GM21381 (cell line): ENCODE measurements around the gene PRKN.
"Not testable (repeated sequence)": the region's sequence is repeated elsewhere in the genome, so short reads cannot be mapped to it uniquely, and the experiment has no call there.

ENCODE experiments used
- ATAC-seq: cut with Tn5 transposase; IDR thresholded peaks from one replicate; pipeline ENCODE4 v1.9.1; 2021; ENCODE audit warnings: mild to moderate bottlenecking, moderate library complexity; ENCODE audit not compliant: unreplicated experiment

The PRKN gene

GRCh38 chr6:161354276-161354840 is 1373.2 kb downstream of the PRKN start:
- ATAC-seq = no peak

- ATAC-seq = no peak
Observed at GRCh38 chr6:161353208-161353613, 1374.4 kb downstream of the PRKN start.

GRCh38 chr6:161351858-161352257 is 1375.7 kb downstream of the PRKN start:
- no peak for ATAC-seq

GRCh38 chr6:161349886-161350285 is 1377.7 kb downstream of the PRKN start:
- ATAC-seq = no peak

- no peak for ATAC-seq
Observed at GRCh38 chr6:161348628-161348994, 1379.0 kb downstream of the PRKN start.

DNA sequence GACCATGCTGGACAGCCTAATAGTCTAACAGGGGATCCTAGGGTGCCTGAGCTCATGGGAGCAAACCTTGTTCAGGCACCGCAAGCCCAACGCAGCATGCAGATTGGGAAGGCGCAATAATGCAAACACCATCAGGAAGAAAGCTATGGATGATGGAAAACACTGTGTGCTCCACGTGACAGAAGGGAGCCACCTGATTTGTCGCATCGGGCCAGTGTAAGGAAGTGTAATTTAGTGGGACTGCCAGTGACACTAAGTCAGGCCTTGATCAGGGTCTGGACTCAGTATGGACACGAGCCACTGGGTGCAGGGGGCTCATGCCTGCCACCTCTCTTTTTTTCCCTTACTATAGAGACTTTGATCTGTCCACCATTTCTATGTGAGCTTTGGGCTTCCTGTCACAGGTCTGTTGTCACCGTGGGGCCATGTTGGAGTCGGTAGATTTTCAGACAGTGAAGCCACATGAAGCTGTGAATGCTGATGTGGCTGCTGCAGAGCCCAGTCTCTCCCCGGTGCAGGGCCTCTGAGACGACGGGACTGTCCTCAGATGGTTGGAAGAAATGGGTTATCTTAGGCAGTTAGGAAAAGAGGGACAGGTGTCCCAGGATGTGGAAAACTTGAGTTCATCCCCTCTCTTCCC is 1379.5 kb downstream of the PRKN start:
- ATAC-seq = no peak

DNA sequence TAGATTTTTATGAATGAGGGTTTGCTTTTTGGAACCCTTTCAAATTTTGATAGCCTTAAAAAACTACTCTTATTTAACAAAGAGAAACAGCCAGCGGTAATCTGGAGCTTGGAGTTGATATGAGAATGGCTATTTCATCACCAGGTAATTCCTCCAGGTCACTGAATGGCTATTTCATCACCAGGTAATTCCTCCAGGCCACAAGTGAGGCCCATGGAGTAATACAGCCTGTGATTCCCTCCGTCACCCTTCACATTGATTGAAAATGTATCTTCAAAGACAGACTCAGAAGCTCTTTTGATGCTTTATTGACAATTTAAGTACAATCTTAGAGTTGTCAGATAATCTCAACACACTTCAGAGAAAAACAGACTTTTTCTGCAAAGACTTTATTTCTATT is 1380.4 kb downstream of the PRKN start:
- no peak for ATAC-seq

DNA sequence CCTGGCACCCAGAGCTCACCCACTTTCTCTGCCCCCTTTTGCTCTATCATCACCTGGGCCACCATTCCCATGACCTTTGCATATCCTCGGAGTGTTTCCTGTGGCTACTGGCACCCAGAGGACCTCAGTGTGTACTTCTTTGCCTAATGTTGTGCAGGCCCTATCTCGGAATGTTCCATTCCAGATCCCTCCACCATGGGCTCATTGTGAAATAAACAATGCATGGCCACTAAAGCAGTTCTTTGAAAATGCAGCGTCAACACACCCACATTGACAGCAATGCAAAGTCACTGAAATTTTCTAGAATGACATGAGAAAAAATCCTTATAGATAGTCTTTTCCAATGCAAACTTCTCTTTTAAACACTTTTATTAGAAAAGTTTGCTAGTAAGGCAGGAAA is 1380.8 kb downstream of the PRKN start:
- no peak for ATAC-seq

DNA sequence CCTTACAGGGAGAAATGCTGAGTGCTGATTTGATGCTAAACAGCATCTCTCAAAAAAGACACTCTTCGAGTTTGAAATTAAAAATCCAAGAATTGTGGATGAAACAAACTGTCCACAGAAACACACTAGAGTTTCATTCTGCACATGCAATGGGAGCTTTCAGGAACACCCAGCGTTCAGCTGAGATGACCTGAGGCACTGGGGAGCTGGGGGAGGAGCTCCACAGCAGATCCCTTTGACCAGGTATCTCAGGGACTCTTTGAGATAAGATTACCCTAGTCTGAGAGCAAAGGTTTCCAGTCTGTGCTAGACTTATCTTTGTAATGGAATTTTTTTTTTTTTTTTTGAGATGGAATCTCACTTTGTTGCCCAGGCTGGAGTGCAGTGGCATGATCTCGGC is 1382.9 kb downstream of the PRKN start:
- no peak for ATAC-seq

- ATAC-seq = no peak
Observed at GRCh38 chr6:161342039-161342438, 1385.5 kb downstream of the PRKN start.

DNA sequence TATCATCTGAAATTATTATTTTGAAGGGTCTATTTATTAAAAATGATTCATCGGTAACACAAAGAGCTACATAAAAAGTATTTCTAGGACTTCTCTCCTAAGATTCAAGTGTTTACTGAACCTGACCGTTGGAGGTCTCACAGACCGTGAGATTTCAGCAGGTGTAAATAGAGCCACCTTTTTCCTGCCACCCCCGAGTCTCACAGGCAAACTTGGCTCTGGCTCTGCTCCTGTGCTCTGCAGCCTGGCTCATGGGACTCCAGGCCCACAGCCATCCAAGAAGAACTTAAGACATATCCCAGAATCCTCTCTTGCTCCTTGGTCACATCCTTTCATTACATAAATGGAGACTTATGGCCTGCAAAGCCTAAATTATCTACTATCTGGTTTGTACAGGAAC is 1385.9 kb downstream of the PRKN start:
- ATAC-seq = no peak

DNA sequence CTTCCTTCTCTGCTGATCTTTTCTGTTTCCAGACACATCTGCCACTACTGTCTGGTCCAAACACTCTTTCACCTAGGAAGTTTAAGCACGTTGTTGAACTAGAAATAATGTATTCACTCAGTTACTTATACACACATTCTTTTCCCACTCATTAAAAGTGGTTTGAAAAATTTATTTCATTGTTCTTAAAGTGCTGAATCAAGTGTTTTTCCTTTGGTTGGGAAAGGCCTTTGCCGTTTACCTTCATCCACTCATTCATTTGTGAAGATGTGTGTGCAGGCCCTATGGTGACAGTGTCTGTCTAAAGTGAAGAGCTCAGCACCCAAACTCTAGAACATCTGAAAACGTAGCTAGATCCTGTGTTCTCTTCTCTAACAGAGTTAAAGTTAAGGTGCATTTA is 1389.6 kb downstream of the PRKN start:
- no peak for ATAC-seq

- no peak for ATAC-seq
Observed at GRCh38 chr6:161336479-161336878, 1391.1 kb downstream of the PRKN start.

DNA sequence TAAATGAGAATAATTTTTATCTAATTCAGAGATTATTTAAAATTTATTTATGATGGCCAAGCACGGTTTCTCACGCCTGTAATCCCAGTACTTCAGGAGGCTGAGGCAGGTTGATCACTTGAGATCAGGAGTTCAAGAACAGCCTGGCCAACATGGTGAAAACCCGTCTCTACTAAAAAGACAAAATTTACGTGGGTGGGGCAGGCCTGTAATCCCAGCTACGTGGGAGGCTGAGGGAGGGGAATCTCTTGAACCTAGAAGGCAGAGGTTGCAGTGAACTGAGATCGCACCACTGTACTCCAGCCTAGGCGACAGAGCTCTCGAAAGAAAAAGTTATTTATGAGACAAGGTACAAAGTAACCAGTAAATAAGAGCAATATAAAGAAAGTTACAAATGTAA is 1394.2 kb downstream of the PRKN start:
- ATAC-seq = no peak

- not testable (repeated sequence) for ATAC-seq
Observed at GRCh38 chr6:161331402-161332081, 1396.0 kb downstream of the PRKN start.

GRCh38 chr6:161327360-161327953 is 1400.1 kb downstream of the PRKN start:
- no peak for ATAC-seq

- no peak for ATAC-seq
Observed at GRCh38 chr6:161319231-161319630, 1408.3 kb downstream of the PRKN start.

DNA sequence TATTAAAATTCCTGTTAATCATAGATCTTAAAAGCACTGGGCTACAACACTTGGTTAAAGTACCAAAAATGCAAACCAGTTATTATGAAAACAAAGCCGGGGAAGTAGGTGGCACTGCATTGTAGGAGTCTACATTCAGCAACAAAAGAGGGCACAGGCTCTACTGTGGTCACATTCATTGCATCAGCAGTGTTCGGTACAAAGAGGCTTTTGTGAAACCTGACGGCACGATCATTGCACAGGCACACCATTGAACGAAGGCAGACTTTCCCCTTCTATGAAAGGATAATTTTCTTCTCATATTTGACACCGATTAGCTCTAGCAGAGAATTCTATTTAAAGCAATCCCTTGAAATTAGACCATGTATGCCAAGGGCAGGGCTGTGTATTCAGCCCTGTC is 1409.1 kb downstream of the PRKN start:
- ATAC-seq = no peak

DNA sequence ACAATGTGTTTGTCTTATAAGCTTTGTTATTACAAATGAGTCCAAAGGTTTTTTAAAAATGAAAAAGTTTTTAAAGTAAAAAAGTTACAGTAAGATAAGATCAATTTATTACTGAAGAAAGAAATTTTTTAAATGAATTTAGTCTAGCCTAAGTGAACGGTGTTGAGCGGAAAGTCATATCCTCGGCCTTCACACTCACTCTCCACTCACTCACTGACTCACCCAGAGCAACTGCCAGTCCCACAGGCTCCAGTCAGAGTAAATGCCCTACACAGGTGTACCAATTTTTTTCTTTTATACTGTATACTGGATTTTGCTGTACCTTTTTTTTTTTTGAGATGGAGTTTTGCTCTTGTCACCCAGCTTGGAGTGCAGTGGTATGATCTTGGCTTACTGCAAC is 1411.0 kb downstream of the PRKN start:
- ATAC-seq = no peak

GRCh38 chr6:161315246-161315917 is 1412.2 kb downstream of the PRKN start:
- not testable (repeated sequence) for ATAC-seq

DNA sequence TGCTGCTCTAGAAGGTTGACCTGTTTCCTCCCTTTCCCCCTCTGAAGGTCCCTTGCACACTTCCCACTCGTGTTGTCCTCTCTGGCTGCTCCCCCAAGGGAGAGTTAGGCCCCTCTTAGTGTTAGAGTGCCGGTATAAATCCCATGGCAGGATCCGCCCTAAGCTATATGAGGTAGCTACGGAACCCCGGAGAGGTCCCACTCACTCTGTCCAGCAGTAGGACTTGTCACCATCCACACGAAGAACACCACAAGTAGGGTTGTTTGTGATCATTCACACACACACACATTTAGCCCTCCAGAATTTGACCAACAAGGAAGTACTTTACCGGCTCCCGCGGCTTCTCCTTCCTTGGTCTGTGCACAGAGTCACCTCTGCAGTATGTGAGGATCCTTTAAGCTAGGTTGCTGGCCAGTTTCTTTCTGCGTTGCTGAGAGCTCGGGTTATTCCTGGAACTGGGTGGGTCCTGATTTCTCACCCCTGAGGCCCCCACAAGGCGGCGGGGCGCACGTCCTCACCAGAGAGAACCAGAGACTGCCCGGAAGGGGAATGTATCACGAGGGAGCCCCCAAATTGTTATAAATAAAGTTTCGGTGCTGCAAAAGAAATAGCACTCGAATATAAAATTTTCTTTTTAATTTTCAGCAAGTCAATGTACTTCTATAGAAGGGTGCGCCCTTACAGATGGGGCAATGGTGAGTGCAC is 1412.9 kb downstream of the PRKN start:
- ATAC-seq = not testable (repeated sequence)
